ENCODE data around the gene PTGES3.

PTGES3 gene

GRCh38 chr12:56699020-56699661 lies 11.1 kb upstream of the PTGES3 start:
- TF ChIP-seq, protein P1, sequence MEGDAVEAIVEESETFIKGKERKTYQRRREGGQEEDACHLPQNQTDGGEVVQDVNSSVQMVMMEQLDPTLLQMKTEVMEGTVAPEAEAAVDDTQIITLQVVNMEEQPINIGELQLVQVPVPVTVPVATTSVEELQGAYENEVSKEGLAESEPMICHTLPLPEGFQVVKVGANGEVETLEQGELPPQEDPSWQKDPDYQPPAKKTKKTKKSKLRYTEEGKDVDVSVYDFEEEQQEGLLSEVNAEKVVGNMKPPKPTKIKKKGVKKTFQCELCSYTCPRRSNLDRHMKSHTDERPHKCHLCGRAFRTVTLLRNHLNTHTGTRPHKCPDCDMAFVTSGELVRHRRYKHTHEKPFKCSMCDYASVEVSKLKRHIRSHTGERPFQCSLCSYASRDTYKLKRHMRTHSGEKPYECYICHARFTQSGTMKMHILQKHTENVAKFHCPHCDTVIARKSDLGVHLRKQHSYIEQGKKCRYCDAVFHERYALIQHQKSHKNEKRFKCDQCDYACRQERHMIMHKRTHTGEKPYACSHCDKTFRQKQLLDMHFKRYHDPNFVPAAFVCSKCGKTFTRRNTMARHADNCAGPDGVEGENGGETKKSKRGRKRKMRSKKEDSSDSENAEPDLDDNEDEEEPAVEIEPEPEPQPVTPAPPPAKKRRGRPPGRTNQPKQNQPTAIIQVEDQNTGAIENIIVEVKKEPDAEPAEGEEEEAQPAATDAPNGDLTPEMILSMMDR (conservative IDR thresholded peaks at IDR 0.05), result no peak
- no peak overlapping the region for H3K27ac ChIP-seq

DNA sequence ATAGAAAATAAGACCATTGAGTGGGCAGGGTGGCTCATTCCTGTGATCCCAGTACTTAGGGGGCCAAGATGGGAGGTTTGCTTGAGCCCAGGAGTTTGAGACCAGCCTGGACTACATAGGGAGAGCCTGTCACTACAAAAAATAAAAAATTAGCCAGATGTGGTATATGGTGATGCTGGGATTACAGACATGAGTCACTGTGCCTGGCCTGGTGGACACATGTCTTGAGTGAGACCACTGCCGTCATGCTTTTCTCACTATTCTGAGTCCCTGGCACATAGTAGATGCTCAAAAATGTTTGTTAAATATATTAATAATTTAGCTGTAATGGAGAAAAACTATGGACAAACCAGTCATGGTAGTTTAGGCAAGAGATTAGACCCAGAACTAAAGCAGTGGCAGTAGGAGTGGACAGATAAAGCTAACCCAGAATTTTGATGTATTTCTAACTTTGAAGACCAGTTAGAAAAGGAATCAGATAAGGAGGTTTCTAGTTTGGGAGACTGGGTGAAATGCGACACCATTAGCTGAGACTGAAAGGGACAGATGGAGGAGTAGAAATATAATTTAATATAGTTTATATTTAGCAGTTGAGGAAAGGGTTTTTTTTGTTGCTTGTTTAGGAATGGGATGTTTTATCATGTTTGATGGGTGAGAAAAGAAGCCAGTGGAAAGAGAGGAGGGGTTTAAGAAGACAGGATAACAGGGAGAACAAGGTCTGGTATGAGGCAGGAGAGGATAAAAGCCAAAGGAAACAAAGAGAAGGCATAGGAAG lies 7.4 kb upstream of the PTGES3 start:
- TF ChIP-seq, protein P1 (conservative IDR thresholded peaks at IDR 0.05), result no peak
- H3K27ac ChIP-seq, result peak overlapping the region; percentile 32

- no peak overlapping the region for H3K27ac ChIP-seq
- TF ChIP-seq, protein P1 (conservative IDR thresholded peaks at IDR 0.05), result no peak
Observed at GRCh38 chr12:56694161-56694560, 6.1 kb upstream of the PTGES3 start.

- peak overlapping the region; percentile 100 for H3K27ac ChIP-seq
- TF ChIP-seq, protein P1 (conservative IDR thresholded peaks at IDR 0.05), result no peak
Observed at GRCh38 chr12:56688846-56689109, 694 bp upstream of the PTGES3 start.

DNA sequence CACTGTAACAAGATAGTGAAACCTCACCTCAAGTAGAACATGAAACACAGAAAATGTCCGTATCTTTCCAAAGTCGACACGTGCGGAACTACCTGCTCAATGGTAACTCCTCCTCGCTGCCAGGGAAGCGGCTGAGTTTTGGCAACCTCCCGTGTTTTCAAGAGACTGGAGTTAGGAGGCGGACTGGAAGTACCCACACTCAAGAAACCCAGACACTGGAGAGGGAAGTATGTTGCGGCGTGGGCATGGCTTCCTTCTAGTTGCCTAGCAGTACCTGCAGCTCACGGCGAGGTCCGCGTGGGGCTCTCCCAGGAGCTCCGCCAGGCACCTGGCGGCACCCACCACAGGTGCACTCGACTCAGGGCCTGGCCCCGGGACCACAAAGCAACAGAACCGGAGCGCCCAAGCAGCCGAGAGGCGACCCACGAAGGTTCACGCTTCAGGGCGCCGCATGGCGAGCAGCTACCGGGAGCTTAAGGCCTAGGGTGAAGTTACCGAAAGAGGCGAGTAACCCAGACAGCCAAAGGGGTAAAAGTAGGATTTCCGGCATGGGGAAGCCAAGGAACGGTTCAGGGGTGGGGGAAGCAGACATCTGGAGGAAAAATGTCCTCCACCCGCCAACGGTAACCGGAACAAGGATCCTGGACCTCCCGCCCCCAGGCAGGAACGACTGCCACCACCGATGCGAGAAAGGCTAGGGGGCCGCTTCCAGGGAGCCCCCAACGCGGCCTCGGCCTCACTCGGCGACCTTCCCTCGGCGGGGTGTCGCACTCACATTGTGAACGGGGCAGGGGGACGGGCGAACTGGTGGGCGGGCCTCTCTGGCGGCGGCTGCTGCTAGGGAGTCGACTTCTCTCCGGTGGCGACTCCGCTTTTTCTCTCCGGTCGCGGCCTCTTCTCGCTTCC lies 608 bp downstream of the PTGES3 start:
- TF ChIP-seq, protein P1 (conservative IDR thresholded peaks at IDR 0.05), result no peak
- peak overlapping the region; percentile 100 for H3K27ac ChIP-seq

DNA sequence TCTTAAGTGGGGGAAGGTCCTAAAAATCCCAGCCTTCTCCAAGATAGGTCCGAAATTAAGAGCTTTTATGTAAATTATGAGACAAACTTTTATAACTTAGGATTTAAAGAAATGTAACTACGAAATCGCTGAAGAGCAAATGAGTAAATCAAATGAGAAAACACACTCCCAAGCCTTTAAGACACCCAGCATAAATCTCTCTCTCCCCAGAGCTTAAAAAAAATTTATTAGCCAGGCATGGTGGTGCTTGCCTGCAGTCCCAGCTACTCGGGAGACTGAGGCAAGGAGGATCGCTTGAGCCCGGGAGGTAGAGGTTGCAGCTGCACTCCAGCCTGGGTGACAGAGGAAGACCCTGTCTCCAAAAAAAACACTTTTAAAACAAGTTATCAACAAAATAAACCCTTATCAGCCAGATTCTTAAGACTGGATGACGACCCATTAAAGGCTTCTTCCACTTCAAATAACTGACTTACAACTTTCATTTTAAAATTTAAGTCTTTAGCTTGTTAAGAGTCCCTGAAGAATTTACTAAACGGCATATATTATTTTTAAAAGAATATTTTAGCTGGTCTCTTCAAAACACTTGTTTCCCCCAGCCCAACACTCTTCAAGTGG lies 3.2 kb downstream of the PTGES3 start:
- TF ChIP-seq, protein P1 (conservative IDR thresholded peaks at IDR 0.05), result no peak

GRCh38 chr12:56682323-56682722 lies 5.8 kb downstream of the PTGES3 start:
- TF ChIP-seq, protein P1 (conservative IDR thresholded peaks at IDR 0.05), result no peak
- H3K27ac ChIP-seq, result peak overlapping the region; percentile 100

More for the DNA sequence above, 3.2 kb downstream of the PTGES3 start:
- H3K27ac ChIP-seq, result peak overlapping the region; percentile 100

Measured in VCaP (cell line).